A549 (cell line): ENCODE data around the gene PHF20. TPM values are rescaled to one million over a fixed set of nuclear protein-coding genes. Genes with fewer than 3 reads are reported as not detected.
A peak's percentile ranks its signal among the peaks of the same experiment; 100 is the strongest.

Experiments
- ATAC-seq, 2 experiments: fragments of 200-7000 bp in 1 of 2; fragments of >200 bp in 1 of 2; cut with Nextera tagmentation in 1 of 2; cut with Tn5 transposase in 1 of 2; 3 replicates each; pipeline versions ENCODE4 v1.8.0 to v1.9.1; 2018 to 2020; ENCODE audit warnings: mild to moderate bottlenecking in 1 of 2, moderate library complexity in 1 of 2
- CTCF ChIA-PET: fragments of 300-600 bp; sonication (Branson Sonifier 250); formaldehyde crosslinking; extraction: SDS; loops from one replicate; lab custom pipeline; 2021; ENCODE audit warnings: antibody characterized with exemption, inconsistent platforms; lab: Yijun Ruan, JAX
- POLR2A ChIA-PET: fragments of 350-600 bp; formaldehyde crosslinking; extraction: SDS; loops from one replicate; lab custom pipeline; 2021; ENCODE audit warnings: antibody characterized with exemption, inconsistent platforms; lab: Yijun Ruan, JAX
- DNase-seq, 2 experiments: peaks; one replicate each; pipeline versions ENCODE4 v3.0.0 to v3.0.0-alpha.2; 2011 to 2016; ENCODE audit warnings: low read depth in 1 of 2, low spot score in 1 of 2
- FAIRE-seq: peaks from 2 replicates; lab custom pipeline; 2011; peaks lifted over from hg19 to GRCh38; lab: Jason Lieb, UNC
- H3K27ac ChIP-seq, 2 experiments: fragments of >200 bp; sonication (Bioruptor Twin); formaldehyde crosslinking; 3 replicates each; pipeline ENCODE4 v1.5.1; 2016 to 2017
- H3K4me1 ChIP-seq: fragments of >200 bp; sonication (Bioruptor Twin); formaldehyde crosslinking; 3 replicates; pipeline ENCODE4 v1.6.1; 2016
- H3K4me2 ChIP-seq: fragments of >200 bp; sonication (Bioruptor Twin); formaldehyde crosslinking; 3 replicates; pipeline ENCODE4 v1.6.1; 2016
- H3K4me3 ChIP-seq: fragments of >200 bp; sonication (Bioruptor Twin); formaldehyde crosslinking; 3 replicates; pipeline ENCODE4 v1.5.1; 2016
- H3K9me3 ChIP-seq: fragments of >200 bp; sonication (Bioruptor Twin); formaldehyde crosslinking; 3 replicates; pipeline ENCODE4 v1.6.1; 2016
- E2F6 ChIP-seq: IDR thresholded peaks from 2 replicates; pipeline ENCODE4 v1.6.1; 2012; ENCODE audit warnings: low read depth, borderline replicate concordance
- EHMT2 ChIP-seq: fragments of 200-600 bp; sonication (generic); IDR thresholded peaks from 2 replicates; pipeline ENCODE4 v1.6.1; 2016; ENCODE audit warnings: antibody characterized with exemption, low read depth, mild to moderate bottlenecking, moderate library complexity
- ELK1 ChIP-seq: fragments of 150-350 bp; IDR thresholded peaks from 2 replicates; pipeline ENCODE4 v1.6.1; 2014; ENCODE audit warnings: low read depth, mild to moderate bottlenecking, low read length
- ESRRA ChIP-seq: fragments of 150-350 bp; IDR thresholded peaks from 2 replicates; pipeline ENCODE4 v1.6.1; 2014; ENCODE audit warnings: mild to moderate bottlenecking, low read length, borderline replicate concordance
- FOSL2 ChIP-seq, 2 experiments: fragments of 450-650 bp in 1 of 2; fragments of >200 bp in 1 of 2; sonication (Bioruptor Twin) in 1 of 2; formaldehyde crosslinking; IDR thresholded peaks; 2 replicates each; pipeline versions ENCODE4 v1.5.0 to v1.6.1; 2016 to 2020; ENCODE audit warnings: mild to moderate bottlenecking in 1 of 2, moderate library complexity in 1 of 2
- FOXS1 ChIP-seq: fragments of 250-450 bp; sonication (Bioruptor Pico); IDR thresholded peaks from 2 replicates; pipeline ENCODE4 v1.5.0; 2020; ENCODE audit warnings: mild to moderate bottlenecking, moderate library complexity
- HOXA7 ChIP-seq: fragments of 250-450 bp; sonication (Bioruptor Pico); IDR thresholded peaks from 2 replicates; pipeline ENCODE4 v1.5.0; 2020; ENCODE audit warnings: mild to moderate bottlenecking, moderate library complexity
- KDM1A ChIP-seq: fragments of 200-600 bp; sonication (generic); IDR thresholded peaks from 2 replicates; pipeline ENCODE4 v1.6.1; 2016; ENCODE audit warnings: low read depth, mild to moderate bottlenecking
- MAFK ChIP-seq: fragments of 450-650 bp; IDR thresholded peaks from 2 replicates; pipeline ENCODE4 v1.6.1; 2014; ENCODE audit not compliant: partially characterized antibody
- PHF8 ChIP-seq: fragments of 200-600 bp; sonication (generic); IDR thresholded peaks from 2 replicates; pipeline ENCODE4 v1.6.1; 2016; ENCODE audit warnings: low read depth, mild to moderate bottlenecking, antibody characterized with exemption, moderate library complexity, borderline replicate concordance
- POLR2A ChIP-seq: IDR thresholded peaks from 2 replicates; pipeline ENCODE4 v1.6.1; 2012; ENCODE audit warnings: mild to moderate bottlenecking, low read length
- RAD21 ChIP-seq, 2 experiments: fragments of >200 bp in 1 of 2; sonication (Bioruptor Twin) in 1 of 2; formaldehyde crosslinking in 1 of 2; IDR thresholded peaks in 1 of 2; conservative IDR thresholded peaks in 1 of 2; 2 replicates in 1 of 2; 3 replicates in 1 of 2; pipeline ENCODE4 v1.6.1; 2012 to 2018; ENCODE audit warnings: inconsistent platforms in 1 of 2
- SMC3 ChIP-seq: fragments of >200 bp; sonication (Bioruptor Twin); formaldehyde crosslinking; IDR thresholded peaks from 3 replicates; pipeline ENCODE4 v1.6.1; 2018; ENCODE audit warnings: inconsistent platforms
- SREBF2 ChIP-seq: fragments of 450-650 bp; IDR thresholded peaks from 2 replicates; pipeline ENCODE4 v1.6.1; 2014; ENCODE audit warnings: mild to moderate bottlenecking, moderate library complexity
- USF2 ChIP-seq: fragments of 450-650 bp; IDR thresholded peaks from 2 replicates; pipeline ENCODE4 v1.6.1; 2014; ENCODE audit warnings: antibody characterized with exemption
- ZC3H11A ChIP-seq: fragments of 450-650 bp; IDR thresholded peaks from 2 replicates; pipeline ENCODE4 v1.6.1; 2014; ENCODE audit warnings: antibody characterized with exemption, mild to moderate bottlenecking
- ZFP36 ChIP-seq: fragments of 450-650 bp; IDR thresholded peaks from 2 replicates; pipeline ENCODE4 v1.6.1; 2014; ENCODE audit warnings: borderline replicate concordance; ENCODE audit not compliant: partially characterized antibody
- ZNF302 ChIP-seq: fragments of 250-450 bp; sonication (Bioruptor Pico); IDR thresholded peaks from 2 replicates; pipeline ENCODE4 v1.9.0; 2021; ENCODE audit warnings: inconsistent platforms, mild to moderate bottlenecking, moderate library complexity
- ZSCAN20 ChIP-seq: fragments of 250-450 bp; sonication (Bioruptor Pico); IDR thresholded peaks from 2 replicates; pipeline ENCODE4 v1.8.0; 2022; ENCODE audit warnings: mild to moderate bottlenecking, moderate library complexity
- WGBS: methylation state at CpG from one replicate; pipeline ENCODE4 v1.1.6; 2017; ENCODE audit errors: missing lambda C conversion rate; 5-methylcytosine and 5-hydroxymethylcytosine counted together
- polyA plus RNA-seq, 4 experiments: library from polyadenylated mRNA; depleted of rRNA in 3 of 4; stranded (reverse); fragments of >200 nt; fragmentation: RNase III in 1 of 4; extraction: RNeasy Plus Mini Kit Qiagen cat#74134 plus additional on column Dnase treatment in 1 of 4; gene quantifications; 2 replicates in 3 of 4; 3 replicates in 1 of 4; pipeline ENCODE4 v1.2.3, GENCODE V29; 2011 to 2017
- TF ChIP-seq, protein P1 (sequence below): IDR thresholded peaks from 2 replicates; pipeline ENCODE4 v1.6.1; 2012
- TF ChIP-seq, protein P2 (sequence below): fragments of 250-450 bp; sonication (Bioruptor Pico); IDR thresholded peaks from 2 replicates; pipeline ENCODE4 v1.5.0; 2021; ENCODE audit warnings: mild to moderate bottlenecking, moderate library complexity, borderline replicate concordance

The PHF20 gene
- polyA plus RNA-seq, 2 of the 4 experiments (the other 2 are of a cell fraction) = 24.0 to 32.8 TPM

DNA sequence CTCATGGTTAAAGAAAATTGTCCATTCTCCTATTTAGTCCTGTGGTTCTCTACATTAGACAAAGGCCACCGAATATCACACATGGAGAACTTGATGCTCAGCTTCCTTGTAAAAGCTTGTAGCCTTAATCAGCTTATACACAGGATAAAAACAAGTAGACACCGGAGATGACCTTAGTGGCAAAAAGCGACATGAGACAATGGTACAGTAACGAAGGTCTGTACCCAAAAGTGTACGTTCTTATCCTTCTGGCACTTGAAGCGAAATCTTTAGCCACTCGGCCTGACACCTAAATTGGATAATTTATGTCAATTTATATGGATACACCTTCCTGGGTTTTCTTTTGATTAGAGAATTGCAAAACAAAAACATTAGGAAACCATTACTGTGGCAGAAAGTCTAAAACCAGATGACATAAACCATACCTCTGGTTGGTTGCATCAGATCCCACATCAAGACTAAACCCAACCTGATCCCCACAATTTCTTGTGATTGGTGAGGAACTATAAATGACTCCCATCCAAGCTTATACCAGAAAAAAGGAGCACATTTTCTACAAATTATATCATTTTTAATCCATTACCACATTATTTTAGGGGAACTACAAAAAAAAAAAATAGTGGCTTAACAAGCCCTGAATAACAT is 35.9 kb upstream of the PHF20 start:
- CTCF ChIA-PET = interaction anchor here (1.3 kb wide), 1 partner anchor 192 kb away, joined by 3 read pairs; no protein-coding TSS in a partner anchor
- H3K4me3 ChIP-seq = no peak overlapping the region
- ATAC-seq = no peak
- POLR2A ChIA-PET = interaction anchor here (1.2 to 1.5 kb wide), 3 partner anchors 9 to 33 kb away, joined by 3 read pairs; no protein-coding TSS in a partner anchor
- peaks cover 77% of the 10 kb centered on the region for H3K4me1 ChIP-seq
- no peak for FAIRE-seq
- no peak overlapping the region for H3K27ac ChIP-seq
- no peak for DNase-seq
- TF ChIP-seq ZFP36 (no peak), ELK1 (no peak), FOXS1 (CRISPR knock-in tag) (no peak), PHF8 (no peak), FOSL2 (IDR thresholded peaks at IDR 0.05) (no peak), FOSL2 (CRISPR knock-in tag; IDR thresholded peaks at IDR 0.05) (no peak), ZSCAN20 (no peak), SREBF2 (no peak), SMC3 (no peak), KDM1A (no peak), MAFK (no peak), RAD21 (conservative IDR thresholded peaks at IDR 0.05 in 1 of 2, IDR thresholded peaks at IDR 0.05 in 1 of 2) (no peak), POLR2A (no peak), EHMT2 (no peak), USF2 (no peak), ZNF302 (CRISPR knock-in tag) (no peak), ESRRA (no peak), ZC3H11A (no peak)
- TF ChIP-seq, protein P1, sequence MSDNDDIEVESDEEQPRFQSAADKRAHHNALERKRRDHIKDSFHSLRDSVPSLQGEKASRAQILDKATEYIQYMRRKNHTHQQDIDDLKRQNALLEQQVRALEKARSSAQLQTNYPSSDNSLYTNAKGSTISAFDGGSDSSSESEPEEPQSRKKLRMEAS = no peak
- TF ChIP-seq, protein P2, sequence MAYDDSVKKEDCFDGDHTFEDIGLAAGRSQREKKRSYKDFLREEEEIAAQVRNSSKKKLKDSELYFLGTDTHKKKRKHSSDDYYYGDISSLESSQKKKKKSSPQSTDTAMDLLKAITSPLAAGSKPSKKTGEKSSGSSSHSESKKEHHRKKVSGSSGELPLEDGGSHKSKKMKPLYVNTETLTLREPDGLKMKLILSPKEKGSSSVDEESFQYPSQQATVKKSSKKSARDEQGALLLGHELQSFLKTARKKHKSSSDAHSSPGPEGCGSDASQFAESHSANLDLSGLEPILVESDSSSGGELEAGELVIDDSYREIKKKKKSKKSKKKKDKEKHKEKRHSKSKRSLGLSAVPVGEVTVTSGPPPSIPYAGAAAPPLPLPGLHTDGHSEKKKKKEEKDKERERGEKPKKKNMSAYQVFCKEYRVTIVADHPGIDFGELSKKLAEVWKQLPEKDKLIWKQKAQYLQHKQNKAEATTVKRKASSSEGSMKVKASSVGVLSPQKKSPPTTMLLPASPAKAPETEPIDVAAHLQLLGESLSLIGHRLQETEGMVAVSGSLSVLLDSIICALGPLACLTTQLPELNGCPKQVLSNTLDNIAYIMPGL (CRISPR knock-in tag) = no peak
- no peaks in the 10 kb centered on the region for H3K9me3 ChIP-seq
- peak overlapping the region; percentile 12; the same call in 2 of the 3 replicates for H3K4me2 ChIP-seq
- WGBS = 85% methylated on average over 7 of the region's 7 CpGs

- POLR2A ChIA-PET = no interaction called here
- CTCF ChIA-PET = interaction anchor here (1.6 kb wide), 1 partner anchor 9 kb away, joined by 4 read pairs; no protein-coding TSS in a partner anchor
- H3K9me3 ChIP-seq = no peaks in the 10 kb centered on the region
- WGBS = 94% methylated on average over 15 of the region's 15 CpGs
- no peak for ATAC-seq
- H3K27ac ChIP-seq = no peak overlapping the region
- TF ChIP-seq E2F6 (no peak), ZNF302 (CRISPR knock-in tag) (no peak), HOXA7 (CRISPR knock-in tag) (0 out of 2 replicates have a peak, but pooled peaks have one; percentile 7)
- no peak for FAIRE-seq
- peaks cover 58% of the 10 kb centered on the region for H3K4me1 ChIP-seq
- peak overlapping the region; percentile 95; the same call in 2 of the 3 replicates for H3K4me2 ChIP-seq
- H3K4me3 ChIP-seq = no peak overlapping the region
- no peak for DNase-seq
Measured at GRCh38 chr20:35737865-35738333, 33.9 kb upstream of the PHF20 start.
